Activated B cell treated with CpG ODN at 0.5 μM for 24 hours (primary cell): ENCODE data around the gene ABL2. TPM values are rescaled to one million over a fixed set of nuclear protein-coding genes. Genes with fewer than 3 reads are reported as not detected.
"Not testable (repeated sequence)": the region's sequence is repeated elsewhere in the genome, so short reads cannot be mapped to it uniquely, and the experiment has no call there.

Experiments
- ATAC-seq: fragments of 200-7000 bp; cut with Tn5 transposase; one replicate; pipeline ENCODE4 v1.10.0; 2021; ENCODE audit warnings: low read depth, mild to moderate bottlenecking, moderate library complexity
- CTCF ChIA-PET: fragments of 350-600 bp; sonication (Branson Sonifier 250); formaldehyde crosslinking; loops from one replicate; lab custom pipeline; 2021; ENCODE audit warnings: antibody characterized with exemption; lab: Charles Lee
- POLR2A ChIA-PET: fragments of 350-600 bp; sonication (Branson Sonifier 250); formaldehyde crosslinking; loops from one replicate; lab custom pipeline; 2021; ENCODE audit warnings: antibody characterized with exemption; lab: Charles Lee
- DNase-seq: peaks from one replicate; pipeline ENCODE4 v3.0.0; 2022
- H3K27ac Mint-ChIP-seq: one replicate; pipeline ENCODE4 v1.8.0; 2020; ENCODE audit warnings: mixed read lengths
- H3K27me3 Mint-ChIP-seq: one replicate; pipeline ENCODE4 v1.8.0; 2021; ENCODE audit warnings: mixed read lengths
- H3K36me3 Mint-ChIP-seq: one replicate; pipeline ENCODE4 v1.8.0; 2021; ENCODE audit warnings: low read depth, mixed read lengths
- H3K4me1 Mint-ChIP-seq: one replicate; pipeline ENCODE4 v1.8.0; 2021; ENCODE audit warnings: mixed read lengths
- H3K4me3 Mint-ChIP-seq: one replicate; pipeline ENCODE4 v1.8.0; 2020; ENCODE audit warnings: mild to moderate bottlenecking, mixed read lengths
- H3K9me3 Mint-ChIP-seq: one replicate; pipeline ENCODE4 v1.8.0; 2020; ENCODE audit warnings: mixed read lengths
- intact Hi-C: fragments of 100-400 bp; cut with micrococcal nuclease; formaldehyde crosslinking; loops from one replicate; pipeline ENCODE4 v1.15.1; 2024
- total RNA-seq: library from RNA; stranded (reverse); gene quantifications from 2 replicates; pipeline ENCODE4 v1.2.3, GENCODE V29; 2022
- TF ChIP-seq, protein P1 (sequence below): fragments of 200-600 bp; IDR thresholded peaks from one replicate; pipeline ENCODE4 v1.8.0; 2022; ENCODE audit warnings: antibody characterized with exemption, mild to moderate bottlenecking

ABL2 gene
- total RNA-seq, 1 donor from 2014 or later = 15.2 TPM

GRCh38 chr1:179141592-179142251 is 87.8 kb downstream of the ABL2 start:
- ChIA-PET CTCF (no interaction called here), POLR2A (no interaction called here)
- TF ChIP-seq, protein P1, sequence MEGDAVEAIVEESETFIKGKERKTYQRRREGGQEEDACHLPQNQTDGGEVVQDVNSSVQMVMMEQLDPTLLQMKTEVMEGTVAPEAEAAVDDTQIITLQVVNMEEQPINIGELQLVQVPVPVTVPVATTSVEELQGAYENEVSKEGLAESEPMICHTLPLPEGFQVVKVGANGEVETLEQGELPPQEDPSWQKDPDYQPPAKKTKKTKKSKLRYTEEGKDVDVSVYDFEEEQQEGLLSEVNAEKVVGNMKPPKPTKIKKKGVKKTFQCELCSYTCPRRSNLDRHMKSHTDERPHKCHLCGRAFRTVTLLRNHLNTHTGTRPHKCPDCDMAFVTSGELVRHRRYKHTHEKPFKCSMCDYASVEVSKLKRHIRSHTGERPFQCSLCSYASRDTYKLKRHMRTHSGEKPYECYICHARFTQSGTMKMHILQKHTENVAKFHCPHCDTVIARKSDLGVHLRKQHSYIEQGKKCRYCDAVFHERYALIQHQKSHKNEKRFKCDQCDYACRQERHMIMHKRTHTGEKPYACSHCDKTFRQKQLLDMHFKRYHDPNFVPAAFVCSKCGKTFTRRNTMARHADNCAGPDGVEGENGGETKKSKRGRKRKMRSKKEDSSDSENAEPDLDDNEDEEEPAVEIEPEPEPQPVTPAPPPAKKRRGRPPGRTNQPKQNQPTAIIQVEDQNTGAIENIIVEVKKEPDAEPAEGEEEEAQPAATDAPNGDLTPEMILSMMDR = no peak
- intact Hi-C loops = no loop called here
- Mint-ChIP-seq H3K4me1 (peaks cover 20% of the 10 kb centered on the region), H3K9me3 (no peaks in the 10 kb centered on the region), H3K4me3 (no peak overlapping the region), H3K36me3 (peaks cover 13% of the 10 kb centered on the region), H3K27me3 (no peaks in the 10 kb centered on the region), H3K27ac (no peak overlapping the region)
- no peak for DNase-seq
- ATAC-seq = no peak

DNA sequence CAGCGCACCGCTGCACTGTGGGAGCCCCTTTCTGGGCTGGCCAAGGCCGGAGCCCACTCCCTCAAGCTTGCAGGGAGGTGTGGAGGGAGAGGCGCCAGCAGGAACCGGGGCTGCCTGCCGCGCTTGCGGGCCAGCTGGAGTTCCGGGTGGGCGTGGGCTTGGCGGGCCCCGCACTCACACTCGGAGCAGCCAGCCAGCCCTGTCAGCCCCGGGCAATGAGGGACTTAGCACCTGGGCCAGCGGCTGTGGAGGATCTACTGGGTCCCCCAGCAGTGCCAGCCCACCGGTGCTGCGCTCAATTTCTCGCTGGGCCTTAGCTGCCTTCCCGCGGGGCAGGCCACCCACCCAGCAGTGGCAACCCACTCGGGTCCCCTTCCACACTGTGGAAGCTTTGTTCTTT is 90.7 kb downstream of the ABL2 start:
- intact Hi-C loops, ATAC-seq, DNase-seq, H3K36me3 Mint-ChIP-seq, POLR2A ChIA-PET, H3K9me3 Mint-ChIP-seq, CTCF ChIA-PET, H3K4me3 Mint-ChIP-seq, H3K27ac Mint-ChIP-seq, H3K27me3 Mint-ChIP-seq: not testable (repeated sequence)
- H3K4me1 Mint-ChIP-seq = peaks cover 20% of the 10 kb centered on the region

DNA sequence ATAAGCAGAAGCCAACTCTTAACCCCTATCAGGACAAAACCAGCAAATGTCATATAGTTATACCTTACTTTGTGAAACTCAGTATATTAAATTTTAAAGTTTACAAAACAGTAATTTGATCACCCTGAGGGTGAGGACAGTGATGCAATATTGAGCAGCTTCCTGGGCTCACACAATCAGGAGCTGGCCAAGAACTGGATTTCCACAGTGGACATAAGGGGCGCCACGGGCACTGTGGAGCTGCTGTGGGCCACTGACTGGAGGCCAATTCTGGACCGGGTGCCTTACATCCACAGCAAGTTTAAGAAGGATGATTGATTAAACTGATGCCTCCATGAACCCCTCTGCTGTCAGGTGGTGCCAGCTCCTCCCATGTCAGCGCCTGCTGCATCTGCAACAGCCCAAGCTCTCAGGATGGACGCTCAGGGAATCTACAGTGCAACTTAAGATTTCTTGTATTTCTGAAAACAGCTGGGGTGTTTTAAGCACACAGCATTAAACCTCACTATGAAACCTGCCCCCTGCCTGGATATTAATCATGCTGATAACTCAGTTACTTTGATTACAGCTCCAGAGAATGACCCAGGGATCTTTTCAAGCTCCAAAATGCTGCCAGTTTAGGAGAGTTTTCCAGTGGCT is 91.7 kb downstream of the ABL2 start:
- CTCF ChIA-PET = no interaction called here
- H3K4me1 Mint-ChIP-seq = peaks cover 16% of the 10 kb centered on the region
- H3K27me3 Mint-ChIP-seq = no peaks in the 10 kb centered on the region
- no peak overlapping the region for H3K27ac Mint-ChIP-seq
- DNase-seq (no peak), ATAC-seq (no peak)
- POLR2A ChIA-PET = no interaction called here
- peaks cover 7% of the 10 kb centered on the region for H3K36me3 Mint-ChIP-seq
- TF ChIP-seq, protein P1 = no peak
- no peaks in the 10 kb centered on the region for H3K9me3 Mint-ChIP-seq
- intact Hi-C loops = no loop called here
- H3K4me3 Mint-ChIP-seq = no peak overlapping the region

DNA sequence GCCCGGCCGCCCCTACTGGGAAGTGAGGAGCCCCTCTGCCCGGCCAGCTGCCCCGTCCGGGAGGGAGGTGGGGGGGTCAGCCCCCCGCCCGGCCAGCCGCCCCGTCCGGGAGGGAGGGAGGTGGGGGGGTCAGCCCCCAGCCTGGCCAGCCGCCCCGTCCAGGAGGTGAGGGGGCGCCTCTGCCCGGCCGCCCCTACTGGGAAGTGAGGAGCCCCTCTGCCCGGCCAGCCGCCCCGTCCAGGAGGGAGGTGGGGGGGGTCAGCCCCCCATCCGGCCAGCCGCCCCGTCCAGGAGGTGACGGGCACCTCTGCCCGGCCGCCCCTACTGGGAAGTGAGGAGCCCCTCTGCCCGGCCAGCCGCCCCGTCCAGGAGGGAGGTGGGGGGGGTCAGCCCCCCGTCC is 93.8 kb downstream of the ABL2 start:
- POLR2A ChIA-PET, DNase-seq, intact Hi-C loops, H3K27ac Mint-ChIP-seq, ATAC-seq, H3K4me1 Mint-ChIP-seq, H3K9me3 Mint-ChIP-seq, CTCF ChIA-PET, H3K4me3 Mint-ChIP-seq, H3K27me3 Mint-ChIP-seq: not testable (repeated sequence)
- H3K36me3 Mint-ChIP-seq = peaks cover 10% of the 10 kb centered on the region

- POLR2A ChIA-PET, H3K27me3 Mint-ChIP-seq, H3K4me1 Mint-ChIP-seq, H3K4me3 Mint-ChIP-seq, intact Hi-C loops, H3K27ac Mint-ChIP-seq, H3K9me3 Mint-ChIP-seq, ATAC-seq, CTCF ChIA-PET, DNase-seq: not testable (repeated sequence)
- peaks cover 12% of the 10 kb centered on the region for H3K36me3 Mint-ChIP-seq
Measured at GRCh38 chr1:179135168-179135567, 94.3 kb downstream of the ABL2 start.

DNA sequence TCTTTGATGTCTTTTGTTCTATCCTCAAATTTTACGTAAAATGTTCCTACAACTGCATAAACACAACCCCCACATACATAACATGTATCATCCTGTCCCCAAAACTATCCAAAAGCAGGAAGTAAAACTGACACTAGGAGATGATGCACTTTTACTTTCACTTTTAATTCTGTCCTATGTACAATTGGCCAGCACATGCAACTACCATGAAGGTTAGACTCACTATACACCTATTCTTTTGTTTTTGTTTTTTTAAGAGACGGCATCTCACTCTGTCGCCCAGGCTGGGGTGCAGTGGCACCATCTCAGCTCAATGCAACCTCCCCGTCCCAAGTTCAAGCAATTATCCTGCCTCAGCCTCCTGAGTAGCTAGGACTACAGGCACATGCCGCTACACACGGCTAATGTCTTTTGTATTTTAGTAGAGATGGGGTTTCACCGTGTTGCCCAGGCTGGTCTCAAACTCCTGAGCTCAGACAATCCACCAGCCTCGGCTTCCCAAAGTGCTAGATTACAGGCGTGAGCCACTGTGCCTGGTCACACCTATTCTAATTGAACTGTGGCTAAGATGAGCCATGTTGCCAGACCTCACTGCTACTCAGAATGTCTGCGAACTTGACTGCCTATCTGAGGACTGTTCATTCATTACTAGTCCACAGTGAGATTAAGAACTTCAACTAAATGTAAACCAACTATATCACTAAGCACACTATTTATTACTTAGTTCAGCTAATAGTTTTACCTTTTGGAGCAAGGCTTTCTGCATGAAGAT is 99.6 kb downstream of the ABL2 start:
- peak overlapping the region; percentile 79 for H3K27ac Mint-ChIP-seq
- POLR2A ChIA-PET = interaction anchor here (0.6 to 1.6 kb wide), 2 partner anchors 187 to 236 kb away, joined by 4 read pairs; partner anchors contain the start of gene AXDND1
- H3K9me3 Mint-ChIP-seq = no peaks in the 10 kb centered on the region
- CTCF ChIA-PET = no interaction called here
- H3K27me3 Mint-ChIP-seq = no peaks in the 10 kb centered on the region
- intact Hi-C loops = loop anchor here (1.0 to 2.0 kb wide), 4 partner anchors 47 to 163 kb away; partner anchors contain the start of gene SOAT1
- H3K36me3 Mint-ChIP-seq = peaks cover 19% of the 10 kb centered on the region
- peak overlapping the region; percentile 45 for H3K4me3 Mint-ChIP-seq
- TF ChIP-seq, protein P1 = no peak
- DNase-seq (no peak), ATAC-seq (peak; percentile 99)
- H3K4me1 Mint-ChIP-seq = peaks cover 13% of the 10 kb centered on the region
